ENCODE data around the gene STOM. TPM values are rescaled to one million over a fixed set of nuclear protein-coding genes. Genes with fewer than 3 reads are reported as not detected.

The STOM gene
- total and polyA plus RNA-seq, 12 donors, result 104 to 389 (median 181) TPM

- Histone ChIP-seq H3K36me3 (peaks cover 0 to 100% (median 85%) of the 10 kb centered on the region in 9 donors), H3K4me3 (no peak overlapping the region), H3K9me3 (no peaks in the 10 kb centered on the region), H3K27me3 (no peaks in the 10 kb centered on the region), H3K4me1 (peaks cover 28 to 97% (median 68%) of the 10 kb centered on the region in 9 donors), H3K27ac (peak overlapping the region; percentile 9 to 98 (median 92))
- intact Hi-C loops (cut with DNase I), result loop anchor here in 4 of 10 donors (2.0 to 10.0 kb wide), 4 partner anchors 38 to 112 kb away; partner anchors contain the start of gene STOM (in 1 of the 4)
- no peak for DNase-seq
- TF ChIP-seq, protein P1, sequence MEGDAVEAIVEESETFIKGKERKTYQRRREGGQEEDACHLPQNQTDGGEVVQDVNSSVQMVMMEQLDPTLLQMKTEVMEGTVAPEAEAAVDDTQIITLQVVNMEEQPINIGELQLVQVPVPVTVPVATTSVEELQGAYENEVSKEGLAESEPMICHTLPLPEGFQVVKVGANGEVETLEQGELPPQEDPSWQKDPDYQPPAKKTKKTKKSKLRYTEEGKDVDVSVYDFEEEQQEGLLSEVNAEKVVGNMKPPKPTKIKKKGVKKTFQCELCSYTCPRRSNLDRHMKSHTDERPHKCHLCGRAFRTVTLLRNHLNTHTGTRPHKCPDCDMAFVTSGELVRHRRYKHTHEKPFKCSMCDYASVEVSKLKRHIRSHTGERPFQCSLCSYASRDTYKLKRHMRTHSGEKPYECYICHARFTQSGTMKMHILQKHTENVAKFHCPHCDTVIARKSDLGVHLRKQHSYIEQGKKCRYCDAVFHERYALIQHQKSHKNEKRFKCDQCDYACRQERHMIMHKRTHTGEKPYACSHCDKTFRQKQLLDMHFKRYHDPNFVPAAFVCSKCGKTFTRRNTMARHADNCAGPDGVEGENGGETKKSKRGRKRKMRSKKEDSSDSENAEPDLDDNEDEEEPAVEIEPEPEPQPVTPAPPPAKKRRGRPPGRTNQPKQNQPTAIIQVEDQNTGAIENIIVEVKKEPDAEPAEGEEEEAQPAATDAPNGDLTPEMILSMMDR (IDR thresholded peaks at IDR 0.05), result no peak
- 89 to 94% methylated on average over 5 of the region's 5 CpGs for WGBS, 2 donors
- no peak for ATAC-seq
These were observed 45.7 kb downstream of the STOM start for GRCh38 chr9:121324316-121324715.

GRCh38 chr9:121323449-121324151 lies 46.5 kb downstream of the STOM start:
- TF ChIP-seq, protein P1 (IDR thresholded peaks at IDR 0.05), result no peak
- Histone ChIP-seq H3K27ac (peak overlapping the region in 9 of 10 donors; percentile 9 to 98 (median 94)), H3K4me3 (no peak overlapping the region), H3K9me3 (no peaks in the 10 kb centered on the region), H3K36me3 (peaks cover 0 to 100% (median 85%) of the 10 kb centered on the region in 9 donors), H3K27me3 (no peaks in the 10 kb centered on the region), H3K4me1 (peaks cover 31 to 97% (median 68%) of the 10 kb centered on the region in 9 donors)
- ATAC-seq, result no peak
- WGBS, 2 donors, result 88 to 92% methylated on average over 10 of the region's 10 CpGs
- intact Hi-C loops (cut with DNase I), result loop anchor here in 4 of 10 donors (2.0 to 10.0 kb wide), 4 partner anchors 37 to 111 kb away; partner anchors contain the start of gene STOM (in 1 of the 4)
- DNase-seq, result no peak

- ATAC-seq (no peak), DNase-seq (no peak)
- 86 to 91% methylated on average over 10 of the region's 10 CpGs for WGBS, 2 donors
- Histone ChIP-seq H3K27ac (peak overlapping the region in 8 of 10 donors; percentile 34 to 98 (median 91)), H3K4me1 (peaks cover 31 to 97% (median 68%) of the 10 kb centered on the region in 9 donors), H3K9me3 (no peaks in the 10 kb centered on the region), H3K27me3 (no peaks in the 10 kb centered on the region), H3K36me3 (peaks cover 0 to 100% (median 85%) of the 10 kb centered on the region in 9 donors), H3K4me3 (no peak overlapping the region)
- intact Hi-C loops (cut with DNase I), result loop anchor here in 3 of 10 donors (5.0 to 10.0 kb wide), 3 partner anchors 52 to 111 kb away; partner anchors contain the start of gene STOM (in 1 of the 3)
- TF ChIP-seq, protein P1 (IDR thresholded peaks at IDR 0.05), result no peak
These were observed 47.2 kb downstream of the STOM start for GRCh38 chr9:121322737-121323448.

- Histone ChIP-seq H3K27me3 (no peaks in the 10 kb centered on the region), H3K9me3 (no peaks in the 10 kb centered on the region), H3K4me1 (peaks cover 27 to 97% (median 68%) of the 10 kb centered on the region in 9 donors), H3K36me3 (peaks cover 0 to 100% (median 86%) of the 10 kb centered on the region in 9 donors), H3K27ac (peak overlapping the region in 7 of 10 donors; percentile 1 to 98 (median 94)), H3K4me3 (no peak overlapping the region)
- DNase-seq (no peak), ATAC-seq (no peak)
- WGBS, 2 donors, result 69 to 79% methylated on average over 5 of the region's 5 CpGs
- TF ChIP-seq, protein P1 (IDR thresholded peaks at IDR 0.05), result no peak
- intact Hi-C loops (cut with DNase I), result loop anchor here in 3 of 10 donors (5.0 to 10.0 kb wide), 3 partner anchors 53 to 110 kb away; partner anchors contain the start of gene STOM (in 1 of the 3)
These were observed 47.9 kb downstream of the STOM start for GRCh38 chr9:121322037-121322736.
